ENCODE data around the gene ZYX. TPM values are rescaled to one million over a fixed set of nuclear protein-coding genes. Genes with fewer than 3 reads are reported as not detected.
"Not testable (repeated sequence)": the region's sequence is repeated elsewhere in the genome, so short reads cannot be mapped to it uniquely, and the experiment has no call there.

The ZYX gene
- total RNA-seq, 6 experiments from 2014 or later, result 491 to 576 (median 546) TPM

DNA sequence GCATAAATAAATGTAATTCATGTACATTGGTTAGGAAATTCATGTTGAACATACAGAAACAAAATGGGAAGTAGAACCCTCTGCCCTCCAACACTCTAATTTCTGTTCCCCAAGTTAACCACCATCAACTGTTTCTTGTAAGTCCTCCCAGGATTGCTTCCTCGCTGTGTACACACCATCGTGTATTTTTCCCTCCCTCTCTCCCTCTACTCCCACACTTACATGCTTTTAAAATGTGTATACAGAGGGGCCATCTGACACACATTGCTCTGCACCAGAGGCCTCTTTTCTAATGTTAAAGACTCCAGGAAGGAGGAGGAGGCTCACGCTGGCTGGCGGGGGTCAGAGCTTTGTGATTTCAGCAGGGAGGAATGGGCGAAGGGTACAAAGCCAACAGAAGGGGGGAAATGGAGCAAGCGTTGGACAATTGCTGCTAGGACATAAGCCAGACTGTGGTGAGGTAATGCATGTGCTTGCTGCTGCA, 29.4 kb downstream of the ZYX start:
- H3K4me1 Mint-ChIP-seq (ENCODE audit: low read depth), result peaks cover 27% of the 10 kb centered on the region
- H3K27ac Mint-ChIP-seq, result no peak overlapping the region
- no peaks in the 10 kb centered on the region for H3K36me3 Mint-ChIP-seq (ENCODE audit: low read depth)
- H3K9me3 Mint-ChIP-seq, result no peaks in the 10 kb centered on the region
- H3K27me3 Mint-ChIP-seq (ENCODE audit: insufficient read depth), result peaks cover 3% of the 10 kb centered on the region
- no peak overlapping the region for H3K4me3 Mint-ChIP-seq
- no peak for TF ChIP-seq CTCF (IDR thresholded peaks at IDR 0.05)
- DNase-seq, result no peak

DNA sequence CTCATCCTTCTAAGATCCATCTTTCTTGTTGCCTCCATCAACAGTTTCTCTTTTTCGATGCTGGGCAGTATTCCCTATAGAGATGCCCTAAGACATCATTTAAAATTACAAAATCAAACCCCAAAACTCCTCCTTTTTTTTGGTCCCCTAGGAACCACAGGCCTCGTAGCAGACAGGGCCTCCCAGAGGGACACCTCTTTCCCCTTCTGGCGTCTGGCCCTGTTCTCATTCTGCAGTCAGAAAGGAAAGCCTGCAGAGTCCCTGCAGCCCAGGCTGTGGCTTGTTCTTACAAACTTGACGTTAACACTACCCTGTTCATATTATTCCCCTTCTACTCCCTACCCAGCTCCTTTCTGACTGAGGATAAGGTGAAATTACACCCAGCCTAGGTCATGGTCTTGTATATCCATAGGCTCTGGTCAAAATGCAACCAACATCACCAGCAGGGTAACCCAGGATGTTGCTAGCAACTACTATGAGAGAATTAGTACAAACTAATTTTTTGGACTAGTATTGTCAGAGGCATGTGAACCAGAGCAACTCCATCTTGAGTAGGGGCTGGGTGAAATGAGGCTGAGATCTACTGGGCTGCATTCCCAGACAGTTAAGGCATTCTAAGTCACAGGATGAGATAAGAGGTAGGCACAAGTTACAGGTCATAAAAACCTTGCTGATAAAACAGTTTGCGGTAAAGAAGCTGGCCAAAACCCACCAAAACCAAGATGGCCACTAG, 31.0 kb downstream of the ZYX start:
- DNase-seq, result no peak
- Mint-ChIP-seq H3K36me3 (ENCODE audit: low read depth) (no peaks in the 10 kb centered on the region), H3K27ac (no peak overlapping the region), H3K4me1 (ENCODE audit: low read depth) (peaks cover 34% of the 10 kb centered on the region), H3K27me3 (ENCODE audit: insufficient read depth) (peaks cover 3% of the 10 kb centered on the region), H3K4me3 (no peak overlapping the region), H3K9me3 (no peaks in the 10 kb centered on the region)
- TF ChIP-seq CTCF (IDR thresholded peaks at IDR 0.05), result peak; percentile 15; the same call in 1 of the 2 replicates

GRCh38 chr7:143413123-143413522, 32.0 kb downstream of the ZYX start:
- no peak for TF ChIP-seq CTCF (IDR thresholded peaks at IDR 0.05)
- Mint-ChIP-seq H3K9me3 (no peaks in the 10 kb centered on the region), H3K27ac (no peak overlapping the region), H3K27me3 (ENCODE audit: insufficient read depth) (peaks cover 3% of the 10 kb centered on the region), H3K4me3 (no peak overlapping the region), H3K36me3 (ENCODE audit: low read depth) (no peaks in the 10 kb centered on the region), H3K4me1 (ENCODE audit: low read depth) (peaks cover 34% of the 10 kb centered on the region)
- DNase-seq, result no peak

- not testable (repeated sequence) for H3K36me3 Mint-ChIP-seq (ENCODE audit: low read depth); H3K27ac Mint-ChIP-seq; H3K27me3 Mint-ChIP-seq (ENCODE audit: insufficient read depth); DNase-seq; H3K4me3 Mint-ChIP-seq; H3K9me3 Mint-ChIP-seq
- H3K4me1 Mint-ChIP-seq (ENCODE audit: low read depth), result peaks cover 35% of the 10 kb centered on the region
These were observed 34.1 kb downstream of the ZYX start for GRCh38 chr7:143415209-143415608.

DNA sequence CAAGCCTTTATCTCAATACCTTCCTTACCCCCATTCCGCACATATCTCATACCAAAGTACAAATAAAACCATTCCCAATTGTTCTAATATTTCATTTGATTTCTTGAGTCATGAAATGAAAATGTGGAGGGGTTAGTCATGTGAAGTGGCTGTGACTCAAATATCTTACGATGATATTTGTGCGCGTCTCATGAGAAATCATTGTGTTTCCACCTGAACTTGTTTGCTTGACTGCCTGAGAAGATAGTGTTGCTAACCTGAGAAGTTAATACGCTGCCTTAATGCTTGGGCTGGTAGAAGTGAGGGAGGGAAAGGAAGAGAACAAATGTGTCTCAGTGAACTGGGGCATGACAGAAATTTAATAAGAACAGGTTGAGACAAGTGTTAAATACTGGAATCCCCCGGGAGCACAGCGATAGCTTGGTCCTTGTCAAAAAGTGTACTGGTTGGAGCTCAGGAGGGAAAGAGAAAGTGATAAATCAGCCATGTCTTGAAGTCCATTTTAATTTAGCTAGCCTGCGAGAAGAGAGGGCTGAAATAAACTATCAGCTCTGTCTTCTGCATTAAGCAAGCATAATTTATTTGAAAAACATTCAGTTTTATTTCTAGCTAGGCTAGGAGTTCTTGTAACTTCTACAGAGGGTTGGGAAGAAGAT, 34.7 kb downstream of the ZYX start:
- Mint-ChIP-seq H3K4me3 (no peak overlapping the region), H3K9me3 (no peaks in the 10 kb centered on the region), H3K4me1 (ENCODE audit: low read depth) (peaks cover 28% of the 10 kb centered on the region), H3K27me3 (ENCODE audit: insufficient read depth) (no peaks in the 10 kb centered on the region), H3K36me3 (ENCODE audit: low read depth) (no peaks in the 10 kb centered on the region), H3K27ac (no peak overlapping the region)
- TF ChIP-seq CTCF (IDR thresholded peaks at IDR 0.05), result no peak
- DNase-seq, result no peak

GRCh38 chr7:143416565-143417149, 35.5 kb downstream of the ZYX start:
- Mint-ChIP-seq H3K9me3 (no peaks in the 10 kb centered on the region), H3K27ac (no peak overlapping the region), H3K27me3 (ENCODE audit: insufficient read depth) (no peaks in the 10 kb centered on the region), H3K4me1 (ENCODE audit: low read depth) (peaks cover 28% of the 10 kb centered on the region), H3K36me3 (ENCODE audit: low read depth) (no peaks in the 10 kb centered on the region), H3K4me3 (no peak overlapping the region)
- peak; percentile 39 for DNase-seq
- TF ChIP-seq CTCF (IDR thresholded peaks at IDR 0.05), result peak; percentile 94
